Activated naive CD4-positive, alpha-beta T cell treated with anti-CD3 and anti-CD28 coated beads, Interleukin-2, amount 10 ng/mL, durations not matched to agents 7 days and 5 days (primary cell): Measurements from ENCODE around the gene ALOX5AP.

Experiments
- CTCF ChIA-PET: fragments of 350-600 bp; sonication (Branson Sonifier 250); formaldehyde crosslinking; loops from one replicate; lab custom pipeline; 2021; ENCODE audit warnings: antibody characterized with exemption; lab: Charles Lee
- DNase-seq: peaks from one replicate; pipeline ENCODE4 v3.0.0-alpha.2; 2020
- H3K27ac Mint-ChIP-seq: one replicate; pipeline ENCODE4 v1.8.0; 2021; ENCODE audit warnings: mild to moderate bottlenecking, moderate library complexity, mixed read lengths
- H3K27me3 Mint-ChIP-seq: one replicate; pipeline ENCODE4 v1.8.0; 2021; ENCODE audit warnings: mild to moderate bottlenecking, mixed read lengths
- H3K36me3 Mint-ChIP-seq: one replicate; pipeline ENCODE4 v1.8.0; 2021; ENCODE audit warnings: mixed read lengths
- H3K4me1 Mint-ChIP-seq: one replicate; pipeline ENCODE4 v1.8.0; 2021; ENCODE audit warnings: mixed read lengths
- H3K4me3 Mint-ChIP-seq: one replicate; pipeline ENCODE4 v1.8.0; 2021; ENCODE audit warnings: mild to moderate bottlenecking, moderate library complexity, mixed read lengths
- H3K9me3 Mint-ChIP-seq: one replicate; pipeline ENCODE4 v1.8.0; 2021; ENCODE audit warnings: mixed read lengths

Gene ALOX5AP

DNA sequence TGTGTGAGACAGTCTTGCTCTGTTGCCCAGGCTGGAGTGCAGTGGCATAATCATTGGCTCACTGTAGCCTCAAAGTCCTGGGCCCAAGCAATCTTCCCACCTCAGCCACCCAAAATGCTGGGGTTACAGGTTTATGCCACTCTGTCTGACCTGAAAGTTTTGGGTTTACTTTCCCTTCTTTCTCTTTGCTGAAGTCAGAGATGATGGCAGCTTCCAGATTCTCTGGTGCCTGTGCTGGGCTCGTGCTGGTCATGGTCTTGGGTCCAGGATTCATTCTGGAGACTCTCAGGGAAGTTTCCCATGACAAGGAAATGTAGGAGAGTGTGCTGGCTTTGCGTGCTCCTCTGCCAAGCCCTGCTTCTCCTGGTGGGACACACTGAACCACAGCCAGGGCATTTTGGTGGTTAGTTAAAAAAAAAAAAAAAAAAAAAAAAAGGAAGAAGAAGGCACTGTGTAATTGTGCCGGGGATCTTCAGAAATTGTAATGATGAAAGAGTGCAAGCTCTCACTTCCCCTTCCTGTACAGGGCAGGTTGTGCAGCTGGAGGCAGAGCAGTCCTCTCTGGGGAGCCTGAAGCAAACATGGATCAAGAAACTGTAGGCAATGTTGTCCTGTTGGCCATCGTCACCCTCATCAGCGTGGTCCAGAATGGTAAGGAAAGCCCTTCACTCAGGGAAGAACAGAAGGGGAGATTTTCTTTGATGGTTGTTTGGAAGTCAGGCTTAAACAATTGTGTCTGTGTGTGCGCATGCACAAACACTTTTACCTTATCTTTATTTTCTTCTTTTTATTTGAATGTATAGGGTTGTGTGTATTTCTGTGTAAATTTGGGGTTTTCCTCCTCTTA, at the start of gene ALOX5AP:
TSS of gene ALOX5AP (plus strand) at position 519 of the 847 bp plus-strand sequence. CDS start at position 582, 63 bp downstream.
- Mint-ChIP-seq H3K27me3 (peaks cover 12% of the 10 kb centered on the region), H3K9me3 (no peaks in the 10 kb centered on the region), H3K36me3 (peaks cover 6% of the 10 kb centered on the region), H3K4me3 (peak within 1 kb of the TSS; percentile 86), H3K4me1 (peaks cover 70% of the 10 kb centered on the region), H3K27ac (peak within 1 kb of the TSS; percentile 90)
- CTCF ChIA-PET, result interaction anchor here (0.8 to 1.3 kb wide), 2 partner anchors 17 to 25 kb away, joined by 3 read pairs; no protein-coding TSS in a partner anchor
- DNase-seq, result peak; percentile 57

DNA sequence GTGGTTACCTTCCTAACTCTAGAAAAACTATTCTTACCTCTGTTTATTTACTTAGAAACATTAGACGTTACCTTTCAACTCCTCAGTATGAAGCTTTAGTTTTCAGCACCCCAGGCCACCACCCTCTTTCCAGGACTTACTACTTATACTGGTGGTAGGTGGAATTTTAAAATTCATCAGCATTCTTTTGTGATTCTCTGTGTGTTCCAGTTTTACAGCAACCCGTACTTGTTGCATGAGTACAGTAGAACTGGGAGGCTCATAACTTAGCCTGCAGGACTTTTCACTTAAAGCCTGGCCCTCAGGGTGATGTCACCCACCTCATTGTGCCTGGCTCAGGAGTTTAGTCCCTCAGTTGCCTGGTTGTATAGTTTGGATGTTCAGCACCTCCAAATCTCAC, 49.4 kb upstream of the ALOX5AP start:
- H3K4me1 Mint-ChIP-seq, result peaks cover 10% of the 10 kb centered on the region
- no peak overlapping the region for H3K27ac Mint-ChIP-seq
- CTCF ChIA-PET, result no interaction called here
- H3K27me3 Mint-ChIP-seq, result peaks cover 34% of the 10 kb centered on the region
- DNase-seq, result no peak
- H3K4me3 Mint-ChIP-seq, result no peak overlapping the region
- H3K9me3 Mint-ChIP-seq, result peaks cover 3% of the 10 kb centered on the region
- H3K36me3 Mint-ChIP-seq, result no peaks in the 10 kb centered on the region

- CTCF ChIA-PET, result no interaction called here
Measured at GRCh38 chr13:30687601-30688000, 47.7 kb upstream of the ALOX5AP start.

DNA sequence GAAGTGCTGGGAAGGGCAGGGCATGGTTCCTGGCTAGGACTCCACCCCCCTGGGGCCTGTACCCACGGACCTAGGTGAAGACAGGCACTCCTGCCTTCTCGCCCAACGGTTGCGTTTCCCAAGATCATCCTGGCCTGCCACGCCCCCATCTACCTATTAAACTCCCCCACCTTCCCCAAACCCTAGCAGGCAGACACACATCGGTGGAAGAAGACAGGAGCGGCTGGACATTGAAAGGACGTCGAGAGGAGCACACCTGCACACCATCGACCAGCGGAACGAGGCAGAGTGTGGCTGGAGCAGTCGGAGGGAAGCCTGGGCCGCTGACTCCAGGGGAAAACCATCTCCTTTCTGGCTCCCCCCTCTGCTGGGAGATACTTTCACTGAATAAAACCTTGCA, 45.6 kb upstream of the ALOX5AP start:
- Mint-ChIP-seq H3K36me3 (no peaks in the 10 kb centered on the region), H3K27me3 (peaks cover 45% of the 10 kb centered on the region), H3K27ac (no peak overlapping the region), H3K4me1 (peaks cover 10% of the 10 kb centered on the region), H3K9me3 (peaks cover 3% of the 10 kb centered on the region), H3K4me3 (no peak overlapping the region)
- DNase-seq, result no peak
- CTCF ChIA-PET, result no interaction called here

More at GRCh38 chr13:30687601-30688000, 47.7 kb upstream of the ALOX5AP start:
- Mint-ChIP-seq H3K27ac (no peak overlapping the region), H3K27me3 (peaks cover 28% of the 10 kb centered on the region), H3K9me3 (peaks cover 3% of the 10 kb centered on the region), H3K4me3 (no peak overlapping the region), H3K36me3 (no peaks in the 10 kb centered on the region), H3K4me1 (peaks cover 10% of the 10 kb centered on the region)
- no peak for DNase-seq

DNA sequence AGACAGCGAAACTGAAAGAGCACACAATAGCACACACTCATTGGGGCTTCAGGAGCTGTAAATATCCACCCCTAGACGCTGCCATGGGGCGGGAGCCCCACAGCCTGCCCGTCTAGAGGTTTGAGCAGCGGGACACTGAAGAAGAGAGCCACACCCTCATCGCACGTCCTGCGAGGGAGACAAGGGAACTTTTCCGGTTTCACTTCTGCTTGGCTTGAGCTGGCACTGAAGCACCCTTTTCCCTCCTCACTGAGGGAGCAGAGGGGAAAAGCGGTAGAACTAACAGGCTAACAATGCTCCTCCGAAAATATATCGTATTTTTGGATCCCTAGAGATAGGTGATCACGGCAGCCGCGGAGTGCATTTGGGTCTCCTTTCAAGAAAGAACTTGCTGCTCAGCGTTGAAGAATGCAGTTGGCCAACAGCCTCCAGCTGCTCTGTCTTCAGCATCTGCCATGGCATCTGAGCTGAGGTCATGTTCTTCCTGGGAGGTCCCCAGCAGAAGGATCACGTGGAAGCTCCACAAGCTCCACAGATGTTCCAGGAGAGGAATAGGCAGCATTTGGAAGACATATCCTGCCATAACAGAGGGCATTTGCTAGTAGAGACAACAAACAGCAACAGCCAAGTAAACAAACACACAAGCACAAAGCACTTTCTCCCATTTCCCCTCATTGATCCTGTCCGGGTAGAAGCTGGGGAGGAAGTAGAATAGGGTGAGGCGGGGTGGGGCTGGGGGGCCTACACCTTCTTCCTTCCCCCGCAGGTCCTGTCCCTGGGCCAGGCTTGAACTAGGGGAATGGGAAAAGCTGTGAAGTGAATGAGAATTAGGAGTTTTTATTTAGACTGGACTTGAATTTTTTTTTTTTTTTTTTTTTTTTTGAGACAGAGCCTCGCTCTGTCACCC, 44.8 kb upstream of the ALOX5AP start:
- DNase-seq, result peak; percentile 52
- Mint-ChIP-seq H3K36me3 (no peaks in the 10 kb centered on the region), H3K9me3 (peaks cover 3% of the 10 kb centered on the region), H3K27me3 (peaks cover 49% of the 10 kb centered on the region), H3K4me3 (peak overlapping the region; percentile 34), H3K4me1 (peaks cover 12% of the 10 kb centered on the region), H3K27ac (peak overlapping the region; percentile 45)
- CTCF ChIA-PET, result no interaction called here

- Mint-ChIP-seq H3K36me3 (no peaks in the 10 kb centered on the region), H3K27me3 (peaks cover 50% of the 10 kb centered on the region), H3K9me3 (peaks cover 3% of the 10 kb centered on the region), H3K27ac (no peak overlapping the region), H3K4me3 (no peak overlapping the region), H3K4me1 (peaks cover 28% of the 10 kb centered on the region)
- no peak for DNase-seq
- CTCF ChIA-PET, result no interaction called here
Measured at GRCh38 chr13:30692113-30692512, 43.2 kb upstream of the ALOX5AP start.

DNA sequence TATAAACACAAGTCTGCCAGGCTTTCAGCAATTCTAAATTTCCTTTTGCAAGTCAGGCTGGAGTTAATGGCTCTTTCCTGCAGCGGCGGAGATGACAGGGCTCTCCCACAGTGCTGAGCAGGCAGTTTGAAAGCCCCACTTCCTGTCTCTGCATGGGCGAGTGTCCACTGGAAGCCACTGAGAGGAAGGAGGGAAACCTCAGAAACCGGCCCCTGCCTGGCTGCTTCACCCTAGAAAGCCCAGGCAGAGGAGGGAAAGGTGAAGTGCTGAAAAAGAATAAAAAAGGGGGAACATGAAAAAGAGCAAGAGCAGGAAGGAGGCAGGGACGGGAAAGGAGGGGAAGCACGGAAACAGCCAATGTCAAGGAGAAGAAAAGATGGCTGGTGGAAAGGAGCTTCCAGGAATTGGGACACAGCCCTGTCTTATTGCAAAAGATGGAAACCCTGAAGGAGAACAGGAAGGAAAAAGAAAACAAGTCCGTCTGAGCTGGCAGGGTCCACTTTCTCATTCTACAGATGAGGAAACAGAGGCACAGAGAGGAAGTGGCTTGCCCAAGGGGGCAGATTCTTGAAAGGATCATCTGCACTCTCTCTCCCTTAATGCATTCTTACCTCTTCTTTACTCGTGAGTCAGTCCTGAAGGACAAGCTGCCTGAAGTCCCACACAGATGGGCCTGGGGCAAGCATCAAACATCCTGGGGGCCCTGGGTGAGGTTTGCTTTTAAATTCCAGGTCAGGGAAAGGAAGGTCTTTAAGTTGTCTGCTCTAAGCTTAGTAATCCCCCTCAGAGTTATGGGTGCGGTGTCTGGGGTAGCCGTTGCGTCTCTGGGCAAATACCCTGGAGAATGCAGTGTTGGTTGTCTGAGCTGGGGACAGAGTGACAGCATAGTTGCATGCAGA, 38.8 kb upstream of the ALOX5AP start:
- Mint-ChIP-seq H3K27ac (no peak overlapping the region), H3K27me3 (peaks cover 55% of the 10 kb centered on the region), H3K9me3 (no peaks in the 10 kb centered on the region), H3K36me3 (no peaks in the 10 kb centered on the region), H3K4me1 (peaks cover 23% of the 10 kb centered on the region), H3K4me3 (no peak overlapping the region)
- DNase-seq, result peak; percentile 29
- CTCF ChIA-PET, result interaction anchor here (0.8 kb wide), 1 partner anchor 107 kb away, joined by 3 read pairs; no protein-coding TSS in a partner anchor

- Mint-ChIP-seq H3K4me1 (peaks cover 23% of the 10 kb centered on the region), H3K27me3 (peaks cover 55% of the 10 kb centered on the region), H3K4me3 (no peak overlapping the region), H3K9me3 (no peaks in the 10 kb centered on the region), H3K36me3 (no peaks in the 10 kb centered on the region), H3K27ac (no peak overlapping the region)
- CTCF ChIA-PET, result interaction anchor here (0.8 kb wide), 1 partner anchor 106 kb away, joined by 3 read pairs; no protein-coding TSS in a partner anchor
- no peak for DNase-seq
Measured at GRCh38 chr13:30697177-30697953, 38.0 kb upstream of the ALOX5AP start.

GRCh38 chr13:30697996-30698401, 37.3 kb upstream of the ALOX5AP start:
- no peaks in the 10 kb centered on the region for H3K36me3 Mint-ChIP-seq
- H3K27me3 Mint-ChIP-seq, result peaks cover 53% of the 10 kb centered on the region
- no peak overlapping the region for H3K4me3 Mint-ChIP-seq
- DNase-seq, result no peak
- no peak overlapping the region for H3K27ac Mint-ChIP-seq
- CTCF ChIA-PET, result interaction anchor here (0.6 kb wide), 1 partner anchor 42 kb away, joined by 3 read pairs; no protein-coding TSS in a partner anchor
- H3K9me3 Mint-ChIP-seq, result no peaks in the 10 kb centered on the region
- H3K4me1 Mint-ChIP-seq, result peaks cover 23% of the 10 kb centered on the region

DNA sequence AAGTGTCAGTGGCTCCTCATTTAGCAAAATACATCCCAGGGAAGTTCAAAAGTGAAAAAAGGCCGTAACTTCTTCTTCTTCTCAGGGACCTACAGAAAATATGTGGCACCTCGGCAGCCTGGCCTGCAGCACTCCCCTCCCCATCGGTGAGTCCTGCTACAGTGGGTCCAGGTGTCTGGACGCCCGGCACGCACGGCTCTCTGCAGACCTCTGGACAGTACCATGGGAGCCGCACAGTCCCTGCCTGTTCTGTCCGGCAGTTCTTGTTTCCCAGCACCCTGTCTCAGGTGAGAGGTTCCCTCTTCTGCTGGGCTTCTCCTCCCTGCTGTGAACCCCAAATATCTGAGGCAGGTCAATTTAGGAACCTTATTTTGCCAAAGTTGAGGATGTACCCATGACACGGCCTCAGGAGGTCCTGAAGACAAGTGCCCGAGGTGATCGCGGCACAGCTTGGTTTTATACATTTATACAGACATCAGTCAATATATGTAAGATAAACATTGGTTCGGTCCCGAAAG, 36.8 kb upstream of the ALOX5AP start:
- Mint-ChIP-seq H3K4me1 (peaks cover 23% of the 10 kb centered on the region), H3K9me3 (no peaks in the 10 kb centered on the region), H3K27me3 (peaks cover 51% of the 10 kb centered on the region), H3K4me3 (no peak overlapping the region), H3K27ac (no peak overlapping the region), H3K36me3 (no peaks in the 10 kb centered on the region)
- CTCF ChIA-PET, result interaction anchor here (0.6 kb wide), 1 partner anchor 42 kb away, joined by 3 read pairs; no protein-coding TSS in a partner anchor
- DNase-seq, result no peak

GRCh38 chr13:30700364-30700763, 35.0 kb upstream of the ALOX5AP start:
- H3K4me3 Mint-ChIP-seq, result no peak overlapping the region
- peaks cover 48% of the 10 kb centered on the region for H3K27me3 Mint-ChIP-seq
- CTCF ChIA-PET, result no interaction called here
- H3K27ac Mint-ChIP-seq, result no peak overlapping the region
- no peaks in the 10 kb centered on the region for H3K9me3 Mint-ChIP-seq
- no peaks in the 10 kb centered on the region for H3K36me3 Mint-ChIP-seq
- no peak for DNase-seq
- peaks cover 23% of the 10 kb centered on the region for H3K4me1 Mint-ChIP-seq

- CTCF ChIA-PET, result no interaction called here
- H3K27ac Mint-ChIP-seq, result no peak overlapping the region
- H3K4me3 Mint-ChIP-seq, result no peak overlapping the region
- H3K36me3 Mint-ChIP-seq, result no peaks in the 10 kb centered on the region
- peaks cover 45% of the 10 kb centered on the region for H3K27me3 Mint-ChIP-seq
- H3K9me3 Mint-ChIP-seq, result no peaks in the 10 kb centered on the region
- peaks cover 6% of the 10 kb centered on the region for H3K4me1 Mint-ChIP-seq
- DNase-seq, result no peak
Measured at GRCh38 chr13:30702006-30702405, 33.3 kb upstream of the ALOX5AP start.
